ENCODE results near the gene NFE2. TPM values are rescaled to one million over a fixed set of nuclear protein-coding genes. Genes with fewer than 3 reads are reported as not detected.
A peak's percentile ranks its signal among the peaks of the same experiment; 100 is the strongest.

Gene NFE2
- total RNA-seq: 1 to 10 TPM in 3 of 6 experiments, under 1 TPM in 3; 0.46 to 2.8 (median 0.99) TPM
- long read RNA-seq: 0 reads

DNA sequence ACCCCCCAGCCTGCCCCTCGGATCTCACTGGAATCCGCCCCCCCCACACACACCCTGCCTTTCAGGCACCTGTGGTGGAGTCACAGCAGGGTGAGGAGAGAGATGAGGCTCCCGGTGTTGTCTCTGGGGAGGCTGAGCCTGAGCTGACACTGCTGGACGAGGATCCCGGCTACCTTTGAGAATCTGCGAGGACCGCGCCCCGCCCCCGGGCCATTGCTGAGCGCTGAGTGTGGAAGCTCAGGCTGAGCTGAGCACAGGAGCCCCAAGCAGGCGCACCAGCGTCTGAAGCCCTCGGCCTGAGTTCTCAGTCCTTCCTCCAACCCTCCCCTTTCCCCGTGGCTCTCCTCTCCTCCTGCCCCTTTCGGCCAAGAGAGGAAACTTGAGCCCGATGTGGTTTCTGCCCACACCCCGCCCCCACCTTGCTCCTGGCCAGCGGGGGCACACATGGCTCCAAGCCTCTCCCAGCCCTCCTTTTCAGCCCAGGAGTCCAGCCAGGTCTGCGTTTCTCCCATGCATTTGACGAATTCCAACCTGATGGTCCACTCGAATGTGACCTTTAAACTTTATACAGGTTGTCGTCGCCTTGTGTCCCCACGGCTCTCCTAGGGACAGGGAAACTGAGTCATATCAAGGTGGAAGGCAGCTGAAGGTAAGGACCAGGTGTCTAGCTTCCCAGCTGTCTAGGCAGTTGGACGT, at the start of gene NFE2:
Gene NFE2, minus strand, starts transcription at position 284 of the 696 bp plus-strand sequence. CDS start 5,767 bp downstream, outside the sequence.
- H3K9me3 ChIP-seq: no peaks in the 10 kb centered on the region
- intact Hi-C loops (cut with DNase I): no loop called here
- peak within 1 kb of the TSS; percentile 9 to 42 (median 16) for H3K4me3 ChIP-seq
- H3K36me3 ChIP-seq: no peaks in the 10 kb centered on the region
- TF ChIP-seq CTCF (IDR thresholded peaks at IDR 0.05): no peak
- TF ChIP-seq POLR2A (IDR thresholded peaks at IDR 0.05): no peak
- WGBS (ENCODE audit: insufficient coverage, low coverage, low lambda C conversion rate, missing lambda C conversion rate): 3% methylated on average over 12 of the region's 26 CpGs
- no peaks in the 10 kb centered on the region for H3K27me3 ChIP-seq
- H3K27ac ChIP-seq: peak within 1 kb of the TSS in 1 of 3 donors; percentile 8
- DNase-seq (peak; percentile 61 to 74 (median 66)), ATAC-seq (peak; percentile 55 to 68 (median 61))
- peaks cover 0 to 18% (median 0%) of the 10 kb centered on the region in 4 donors for H3K4me1 ChIP-seq

DNA sequence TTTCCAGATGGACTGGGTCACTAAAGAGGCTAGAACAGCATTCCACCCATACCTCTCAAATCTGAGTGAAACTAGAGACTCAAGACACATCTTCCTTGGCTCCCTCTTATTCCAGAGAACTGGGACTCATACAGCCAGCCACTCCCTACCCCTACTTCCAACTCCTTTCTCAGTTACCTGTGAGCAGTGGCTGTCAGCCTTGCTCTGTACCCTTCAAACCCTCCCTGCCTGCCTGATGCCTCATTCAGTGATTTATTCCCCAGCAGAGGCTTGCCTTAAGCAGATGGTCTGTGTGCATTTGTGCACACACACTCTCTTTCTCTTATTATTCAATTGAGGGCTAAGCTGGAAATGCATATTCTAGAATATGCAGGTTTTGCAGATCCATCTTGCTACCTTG, 48.9 kb upstream of the NFE2 start:
- no peak overlapping the region for H3K27ac ChIP-seq
- H3K4me1 ChIP-seq: peaks cover 0 to 24% (median 7%) of the 10 kb centered on the region in 4 donors
- ATAC-seq (no peak), DNase-seq (no peak)
- no peak for TF ChIP-seq POLR2A (IDR thresholded peaks at IDR 0.05)
- H3K27me3 ChIP-seq: no peaks in the 10 kb centered on the region
- H3K36me3 ChIP-seq: peaks cover 0 to 66% (median 39%) of the 10 kb centered on the region in 4 donors
- intact Hi-C loops (cut with DNase I): no loop called here
- no peak overlapping the region for H3K4me3 ChIP-seq
- no peaks in the 10 kb centered on the region for H3K9me3 ChIP-seq

DNA sequence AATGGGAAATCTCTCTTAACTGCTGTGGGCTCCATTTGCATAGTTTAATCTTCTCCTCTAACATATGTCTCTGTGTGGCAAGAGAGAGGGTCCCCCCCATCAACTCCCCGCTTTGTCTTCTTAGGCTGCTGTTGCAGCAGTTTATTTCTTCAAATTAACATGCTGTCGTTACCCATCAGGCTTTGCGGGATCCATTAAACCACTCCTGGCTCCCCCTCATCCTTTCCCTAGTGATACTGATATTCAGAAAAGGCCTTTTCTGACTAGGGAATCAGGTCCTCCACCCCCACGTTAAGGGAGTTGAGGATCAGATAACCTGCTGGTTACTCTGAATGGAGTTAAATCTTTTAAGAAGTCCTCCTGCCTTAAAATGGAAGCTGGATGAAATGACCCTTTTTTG, 48.2 kb upstream of the NFE2 start:
- Histone ChIP-seq H3K4me3 (no peak overlapping the region), H3K36me3 (peaks cover 0 to 71% (median 43%) of the 10 kb centered on the region in 4 donors), H3K9me3 (no peaks in the 10 kb centered on the region), H3K27me3 (no peaks in the 10 kb centered on the region), H3K27ac (no peak overlapping the region), H3K4me1 (peaks cover 0 to 20% (median 7%) of the 10 kb centered on the region in 4 donors)
- WGBS (ENCODE audit: insufficient coverage, low coverage, low lambda C conversion rate, missing lambda C conversion rate): 91% methylated on average over 3 of the region's 4 CpGs
- intact Hi-C loops (cut with DNase I): no loop called here
- DNase-seq (no peak), ATAC-seq (no peak)
- no peak for TF ChIP-seq CTCF (IDR thresholded peaks at IDR 0.05)
- no peak for TF ChIP-seq POLR2A (IDR thresholded peaks at IDR 0.05)

DNA sequence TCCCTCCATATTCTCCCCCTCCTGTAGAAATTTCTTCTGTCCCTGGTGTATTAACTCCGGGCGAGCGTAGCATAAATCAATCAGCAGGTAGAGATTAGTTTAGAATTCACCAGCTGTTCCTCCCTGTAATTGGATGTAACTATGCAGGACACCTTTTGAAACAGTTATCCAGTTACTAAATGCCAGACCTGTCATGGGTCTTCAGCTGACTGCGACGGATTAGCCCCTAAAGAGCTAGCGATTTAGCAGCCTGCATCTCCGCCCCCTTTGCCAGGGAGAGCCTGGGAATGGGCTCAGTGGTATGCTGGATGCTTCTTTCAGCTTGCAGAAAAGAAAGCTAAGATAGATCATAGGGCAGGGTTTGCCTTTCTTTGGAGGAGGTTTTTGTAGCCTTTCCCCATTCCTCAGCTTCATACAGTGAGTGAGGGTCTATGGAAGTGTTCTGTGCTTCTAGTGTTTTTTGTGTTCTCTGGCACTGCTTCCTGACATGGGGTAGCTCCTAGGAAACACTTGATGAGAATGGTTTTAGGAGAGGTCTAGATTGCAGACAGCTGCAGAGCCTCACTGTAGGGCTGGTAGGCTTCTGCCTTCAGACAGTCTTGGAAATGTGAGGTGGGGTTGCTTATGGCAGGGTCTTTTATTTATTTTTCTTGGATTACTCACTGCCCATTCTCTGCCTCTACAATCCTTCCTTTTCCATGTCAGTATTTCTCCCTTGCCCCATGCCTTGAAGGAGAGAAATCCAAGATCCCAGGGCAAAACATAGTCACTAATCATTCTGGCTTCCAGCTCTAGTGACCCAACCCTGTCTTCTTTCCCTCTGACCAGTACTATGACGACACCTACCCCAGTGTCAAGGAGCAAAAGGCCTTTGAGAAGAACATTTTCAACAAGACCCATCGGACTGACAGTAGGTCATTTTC, 40.8 kb upstream of the NFE2 start:
- TF ChIP-seq POLR2A (IDR thresholded peaks at IDR 0.05): no peak
- TF ChIP-seq CTCF (IDR thresholded peaks at IDR 0.05): no peak
- WGBS (ENCODE audit: insufficient coverage, low coverage, low lambda C conversion rate, missing lambda C conversion rate): 87% methylated on average over 9 of the region's 9 CpGs
- Histone ChIP-seq H3K27ac (no peak overlapping the region), H3K4me3 (no peak overlapping the region), H3K9me3 (no peaks in the 10 kb centered on the region), H3K36me3 (peaks cover 0 to 59% (median 28%) of the 10 kb centered on the region in 4 donors), H3K4me1 (peaks cover 0 to 26% (median 8%) of the 10 kb centered on the region in 4 donors), H3K27me3 (no peaks in the 10 kb centered on the region)
- ATAC-seq (no peak), DNase-seq (no peak)
- intact Hi-C loops (cut with DNase I): no loop called here

DNA sequence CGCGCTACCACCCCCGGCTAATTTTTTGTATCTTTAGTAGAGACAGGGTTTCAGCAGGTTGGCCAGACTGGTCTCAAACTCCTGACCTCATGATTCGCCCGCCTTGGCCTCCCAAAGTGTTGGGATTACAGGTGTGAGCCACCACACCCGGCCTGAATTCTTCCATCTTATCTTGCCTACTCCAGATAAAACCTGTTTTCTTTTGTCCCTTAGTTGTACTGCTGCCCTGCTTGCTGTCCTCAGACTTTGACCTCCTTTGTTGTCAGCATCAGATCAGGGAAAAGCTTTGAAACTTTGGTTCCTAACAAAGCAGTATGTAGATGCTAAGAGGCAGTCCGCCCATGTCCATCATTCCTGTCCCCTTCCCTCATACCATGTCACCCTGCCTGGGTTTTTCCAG, 40.0 kb upstream of the NFE2 start:
- no peak overlapping the region for H3K4me3 ChIP-seq
- no peaks in the 10 kb centered on the region for H3K9me3 ChIP-seq
- ATAC-seq: no peak
- no peak for DNase-seq
- H3K4me1 ChIP-seq: peaks cover 0 to 34% (median 9%) of the 10 kb centered on the region in 4 donors
- H3K27ac ChIP-seq: no peak overlapping the region
- intact Hi-C loops (cut with DNase I): no loop called here
- TF ChIP-seq POLR2A (IDR thresholded peaks at IDR 0.05): no peak
- TF ChIP-seq CTCF (IDR thresholded peaks at IDR 0.05): no peak
- no peaks in the 10 kb centered on the region for H3K27me3 ChIP-seq
- WGBS (ENCODE audit: insufficient coverage, low coverage, low lambda C conversion rate, missing lambda C conversion rate): 93% methylated on average over 7 of the region's 7 CpGs
- H3K36me3 ChIP-seq: peaks cover 0 to 52% (median 25%) of the 10 kb centered on the region in 4 donors
